ENCODE results near the gene UNC45B. TPM values are rescaled to one million over a fixed set of nuclear protein-coding genes. Genes with fewer than 3 reads are reported as not detected.

Gene UNC45B
- total and polyA plus RNA-seq, 11 donors = 49.1 to 305 (median 204) TPM

DNA sequence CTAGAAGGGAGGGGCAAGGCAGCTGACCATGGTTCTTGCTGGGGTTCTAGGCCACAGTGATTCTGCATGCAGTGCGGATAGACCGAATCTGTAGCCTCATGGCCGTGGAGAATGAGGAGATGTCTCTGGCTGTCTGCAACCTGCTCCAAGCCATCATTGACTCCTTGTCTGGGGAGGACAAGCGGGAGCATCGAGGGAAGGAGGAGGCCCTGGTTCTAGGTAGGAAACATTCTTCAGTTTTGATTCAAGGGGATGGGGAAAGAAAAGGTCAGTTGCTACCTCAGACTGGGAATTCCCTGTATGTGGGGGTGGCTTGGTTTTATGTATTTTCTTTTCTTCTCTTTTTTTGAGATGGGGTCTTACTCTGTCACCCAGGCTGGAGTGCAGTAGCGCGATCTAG is 7.6 kb downstream of the UNC45B start:
- H3K4me3 ChIP-seq = no peak overlapping the region
- H3K9me3 ChIP-seq = no peaks in the 10 kb centered on the region
- H3K27me3 ChIP-seq = no peaks in the 10 kb centered on the region
- TF ChIP-seq POLR2A (IDR thresholded peaks at IDR 0.05) = no peak
- TF ChIP-seq, protein P1, sequence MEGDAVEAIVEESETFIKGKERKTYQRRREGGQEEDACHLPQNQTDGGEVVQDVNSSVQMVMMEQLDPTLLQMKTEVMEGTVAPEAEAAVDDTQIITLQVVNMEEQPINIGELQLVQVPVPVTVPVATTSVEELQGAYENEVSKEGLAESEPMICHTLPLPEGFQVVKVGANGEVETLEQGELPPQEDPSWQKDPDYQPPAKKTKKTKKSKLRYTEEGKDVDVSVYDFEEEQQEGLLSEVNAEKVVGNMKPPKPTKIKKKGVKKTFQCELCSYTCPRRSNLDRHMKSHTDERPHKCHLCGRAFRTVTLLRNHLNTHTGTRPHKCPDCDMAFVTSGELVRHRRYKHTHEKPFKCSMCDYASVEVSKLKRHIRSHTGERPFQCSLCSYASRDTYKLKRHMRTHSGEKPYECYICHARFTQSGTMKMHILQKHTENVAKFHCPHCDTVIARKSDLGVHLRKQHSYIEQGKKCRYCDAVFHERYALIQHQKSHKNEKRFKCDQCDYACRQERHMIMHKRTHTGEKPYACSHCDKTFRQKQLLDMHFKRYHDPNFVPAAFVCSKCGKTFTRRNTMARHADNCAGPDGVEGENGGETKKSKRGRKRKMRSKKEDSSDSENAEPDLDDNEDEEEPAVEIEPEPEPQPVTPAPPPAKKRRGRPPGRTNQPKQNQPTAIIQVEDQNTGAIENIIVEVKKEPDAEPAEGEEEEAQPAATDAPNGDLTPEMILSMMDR (IDR thresholded peaks at IDR 0.05) = no peak
- no peak for ATAC-seq
- peaks cover 0 to 91% (median 22%) of the 10 kb centered on the region in 9 donors for H3K36me3 ChIP-seq
- no peak for DNase-seq
- intact Hi-C loops (cut with DNase I) = loop anchor here in 1 of 10 donors (10.0 kb wide), 1 partner anchor 60 kb away; no protein-coding TSS in a partner anchor
- H3K4me1 ChIP-seq = peaks cover 0 to 12% (median under 1%) of the 10 kb centered on the region in 12 donors
- no peak overlapping the region for H3K27ac ChIP-seq
- WGBS, 4 donors = 93 to 96% (median 95%) methylated on average over 7 of the region's 7 CpGs

DNA sequence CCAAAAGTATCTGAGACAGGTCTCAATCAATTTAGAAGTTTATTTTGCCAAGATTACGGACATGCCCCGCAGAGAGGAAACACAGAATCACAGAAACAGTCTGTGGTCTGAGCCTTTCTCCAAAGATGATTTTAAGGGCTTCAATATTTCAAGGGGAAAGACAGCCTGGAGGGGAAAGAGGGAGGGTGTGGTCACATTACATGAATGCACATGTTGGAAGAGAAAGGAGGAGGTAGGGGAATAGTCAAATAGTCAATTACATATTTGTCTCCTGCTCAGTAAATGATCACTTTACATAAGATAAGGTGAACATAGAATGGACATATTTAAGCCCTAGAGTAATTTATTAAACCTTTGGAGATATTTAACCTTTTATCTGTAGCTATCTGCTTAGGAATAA is 12.3 kb downstream of the UNC45B start:
- Histone ChIP-seq H3K4me1 (peaks cover 0 to 17% (median 0%) of the 10 kb centered on the region in 12 donors), H3K36me3 (peaks cover 0 to 94% (median 27%) of the 10 kb centered on the region in 9 donors), H3K27ac (peak overlapping the region in 1 of 12 donors; percentile 70), H3K9me3 (no peaks in the 10 kb centered on the region), H3K27me3 (no peaks in the 10 kb centered on the region), H3K4me3 (no peak overlapping the region)
- WGBS, 4 donors = 88 to 96% (median 93%) methylated on average over 2 of the region's 2 CpGs
- TF ChIP-seq, protein P1 (IDR thresholded peaks at IDR 0.05) = no peak
- TF ChIP-seq POLR2A (IDR thresholded peaks at IDR 0.05) = no peak
- DNase-seq (no peak), ATAC-seq (no peak)
- intact Hi-C loops (cut with DNase I) = loop anchor here in 3 of 10 donors (10.0 kb wide), 2 partner anchors 55 to 585 kb away; no protein-coding TSS in a partner anchor

DNA sequence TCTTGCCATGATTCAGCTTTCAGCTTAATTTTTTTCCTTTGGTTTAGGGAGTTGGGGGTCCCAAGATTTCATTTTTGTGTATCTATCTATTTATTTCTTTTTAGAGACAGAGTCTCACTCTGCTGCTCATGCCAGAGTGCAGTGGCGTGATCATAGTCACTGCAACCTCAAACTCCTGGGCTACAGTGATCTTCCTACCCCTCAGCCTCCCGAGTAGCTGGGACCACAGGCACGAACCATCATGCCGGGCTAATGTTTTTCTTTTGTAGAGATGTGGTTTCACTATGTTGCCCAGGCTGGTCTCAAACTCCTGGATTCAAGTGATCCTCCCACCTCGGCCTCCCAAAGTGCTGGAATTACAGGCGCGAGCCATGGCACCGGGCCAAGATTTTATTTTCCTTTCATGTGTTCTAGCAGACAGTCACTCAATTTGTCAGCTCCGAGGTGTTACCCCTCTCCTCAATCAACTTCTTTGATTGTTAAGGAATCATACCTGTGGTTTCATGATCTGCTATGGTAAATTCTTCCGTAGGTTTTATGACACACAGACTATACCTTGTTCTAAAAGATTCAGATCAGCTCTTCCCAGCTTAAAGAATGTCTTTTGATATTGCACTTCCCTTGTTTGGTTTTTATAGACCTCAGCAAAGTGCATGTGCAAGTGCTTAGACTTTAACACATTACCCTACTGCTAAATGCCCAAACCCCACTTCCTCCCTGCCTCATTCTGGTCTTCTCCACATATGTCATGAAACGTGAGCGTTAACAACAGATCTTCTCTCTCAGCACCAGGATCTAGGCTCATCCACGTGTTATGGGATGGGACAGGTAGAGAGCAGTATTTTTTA is 13.0 kb downstream of the UNC45B start:
- DNase-seq (no peak), ATAC-seq (no peak)
- Histone ChIP-seq H3K4me3 (no peak overlapping the region), H3K36me3 (peaks cover 0 to 94% (median 25%) of the 10 kb centered on the region in 9 donors), H3K27me3 (no peaks in the 10 kb centered on the region), H3K4me1 (peaks cover 0 to 17% (median 0%) of the 10 kb centered on the region in 12 donors), H3K9me3 (no peaks in the 10 kb centered on the region), H3K27ac (peak overlapping the region in 1 of 12 donors; percentile 70)
- no peak for TF ChIP-seq POLR2A (IDR thresholded peaks at IDR 0.05)
- TF ChIP-seq, protein P1 (IDR thresholded peaks at IDR 0.05) = no peak
- intact Hi-C loops (cut with DNase I) = loop anchor here in 2 of 10 donors (10.0 kb wide), 1 partner anchor 584 kb away; no protein-coding TSS in a partner anchor
- 80 to 86% (median 84%) methylated on average over 13 of the region's 13 CpGs for WGBS, 4 donors

DNA sequence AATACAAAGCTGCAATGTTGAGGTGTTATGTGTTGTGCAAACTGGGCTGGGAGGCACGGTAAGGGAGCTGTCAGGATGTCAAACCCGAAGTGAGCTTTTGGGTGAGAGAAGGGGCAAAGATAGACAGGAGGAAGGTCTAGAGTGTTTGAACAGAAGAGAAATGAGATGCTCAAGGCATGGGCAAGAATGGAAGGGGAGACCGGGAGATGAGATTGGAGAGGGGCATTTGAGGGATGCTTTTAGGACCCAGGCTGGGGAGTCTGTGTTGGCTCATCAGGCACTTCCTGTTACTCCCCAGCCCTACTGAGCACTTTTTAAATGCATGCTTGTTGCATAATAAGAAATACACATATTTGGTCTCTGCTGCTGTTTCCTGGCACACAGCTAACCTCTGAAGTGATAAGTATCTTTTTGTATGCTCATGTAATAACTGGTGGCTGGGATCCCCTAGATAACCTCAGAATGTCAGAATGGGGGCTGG is 13.7 kb downstream of the UNC45B start:
- no peak for TF ChIP-seq POLR2A (IDR thresholded peaks at IDR 0.05)
- TF ChIP-seq, protein P1 (IDR thresholded peaks at IDR 0.05) = no peak
- H3K4me1 ChIP-seq = peaks cover 0 to 17% (median 0%) of the 10 kb centered on the region in 12 donors
- no peak overlapping the region for H3K4me3 ChIP-seq
- 72 to 76% (median 74%) methylated on average over 3 of the region's 3 CpGs for WGBS, 4 donors
- H3K27ac ChIP-seq = peak overlapping the region in 1 of 12 donors; percentile 70
- no peak for DNase-seq
- H3K9me3 ChIP-seq = no peaks in the 10 kb centered on the region
- H3K27me3 ChIP-seq = no peaks in the 10 kb centered on the region
- ATAC-seq = peak in 1 of 4 donors; percentile 18
- intact Hi-C loops (cut with DNase I) = loop anchor here in 2 of 10 donors (10.0 kb wide), 1 partner anchor 583 kb away; no protein-coding TSS in a partner anchor
- H3K36me3 ChIP-seq = peaks cover 0 to 89% (median 18%) of the 10 kb centered on the region in 9 donors
